Keratinocyte (primary cell): ENCODE results near the gene PAX5.

ENCODE experiments used
- EZH2 ChIP-seq: IDR thresholded peaks from one replicate; pipeline ENCODE4 v1.6.1; 2012; ENCODE audit warnings: inconsistent platforms, mild to moderate bottlenecking, low read length, moderate library complexity
- TF ChIP-seq, protein P1 (sequence below), 3 experiments: IDR thresholded peaks in 1 of 3; conservative IDR thresholded peaks in 1 of 3; optimal IDR thresholded peaks in 1 of 3; 2 replicates in 2 of 3; 3 replicates in 1 of 3; pipeline versions ENCODE3 to v1.5.1; 2011; ENCODE audit warnings: low read length in 3 of 3, mild to moderate bottlenecking in 3 of 3, moderate library complexity in 2 of 3, control low read depth in 1 of 3, inconsistent platforms in 1 of 3; ENCODE audit not compliant: insufficient read depth in 2 of 3; ENCODE audit errors: extremely low read depth in 1 of 3

DNA sequence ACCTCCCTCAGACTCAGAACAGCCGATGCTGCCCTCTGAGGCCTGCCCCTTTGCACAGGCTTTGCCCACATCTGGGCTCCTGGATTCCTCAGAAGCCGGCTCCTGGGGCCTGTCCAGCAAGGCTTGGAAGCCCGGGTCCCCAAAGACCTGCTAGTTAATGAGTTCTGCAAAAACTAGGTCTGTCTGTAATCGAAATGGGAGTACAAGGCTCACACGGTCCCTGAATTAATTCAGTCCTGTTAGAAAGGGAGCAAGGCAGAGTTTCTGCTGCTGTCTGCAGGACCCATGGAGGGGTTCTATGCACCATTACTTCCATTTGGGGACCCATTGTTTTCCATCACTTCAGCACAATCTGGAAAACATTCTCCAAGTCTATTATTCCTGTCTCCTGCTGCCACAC, 239.6 kb downstream of the PAX5 start:
- TF ChIP-seq, protein P1, sequence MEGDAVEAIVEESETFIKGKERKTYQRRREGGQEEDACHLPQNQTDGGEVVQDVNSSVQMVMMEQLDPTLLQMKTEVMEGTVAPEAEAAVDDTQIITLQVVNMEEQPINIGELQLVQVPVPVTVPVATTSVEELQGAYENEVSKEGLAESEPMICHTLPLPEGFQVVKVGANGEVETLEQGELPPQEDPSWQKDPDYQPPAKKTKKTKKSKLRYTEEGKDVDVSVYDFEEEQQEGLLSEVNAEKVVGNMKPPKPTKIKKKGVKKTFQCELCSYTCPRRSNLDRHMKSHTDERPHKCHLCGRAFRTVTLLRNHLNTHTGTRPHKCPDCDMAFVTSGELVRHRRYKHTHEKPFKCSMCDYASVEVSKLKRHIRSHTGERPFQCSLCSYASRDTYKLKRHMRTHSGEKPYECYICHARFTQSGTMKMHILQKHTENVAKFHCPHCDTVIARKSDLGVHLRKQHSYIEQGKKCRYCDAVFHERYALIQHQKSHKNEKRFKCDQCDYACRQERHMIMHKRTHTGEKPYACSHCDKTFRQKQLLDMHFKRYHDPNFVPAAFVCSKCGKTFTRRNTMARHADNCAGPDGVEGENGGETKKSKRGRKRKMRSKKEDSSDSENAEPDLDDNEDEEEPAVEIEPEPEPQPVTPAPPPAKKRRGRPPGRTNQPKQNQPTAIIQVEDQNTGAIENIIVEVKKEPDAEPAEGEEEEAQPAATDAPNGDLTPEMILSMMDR (optimal IDR thresholded peaks at IDR 0.05 in 1 of 3, IDR thresholded peaks at IDR 0.05 in 1 of 3, conservative IDR thresholded peaks at IDR 0.05 in 1 of 3; ENCODE audit: extremely low read depth in 1 of 3, insufficient read depth in 2 of 3, low read length in 3 of 3), result no peak
- no peak for TF ChIP-seq EZH2
